Head of caudate nucleus (tissue), 42 donors: Measurements from ENCODE around the gene USP28.

ENCODE experiments used
- DNase-seq, 42 donors: peaks; one replicate each; pipeline versions ENCODE4 v3.0.0 to v3.0.0-alpha.2; 2020 to 2021; ENCODE audit warnings: mixed read lengths in 7 of 42
- intact Hi-C: fragments of 100-400 bp; cut with DNase I; formaldehyde crosslinking; loops from one replicate; pipeline ENCODE4 v1.15.0; 2022

The USP28 gene

GRCh38 chr11:113849713-113850112, 25.7 kb downstream of the USP28 start:
- intact Hi-C loops, result no loop called here
- no peak for DNase-seq

GRCh38 chr11:113847580-113847979, 27.8 kb downstream of the USP28 start:
- DNase-seq, result no peak
- intact Hi-C loops, result no loop called here

DNA sequence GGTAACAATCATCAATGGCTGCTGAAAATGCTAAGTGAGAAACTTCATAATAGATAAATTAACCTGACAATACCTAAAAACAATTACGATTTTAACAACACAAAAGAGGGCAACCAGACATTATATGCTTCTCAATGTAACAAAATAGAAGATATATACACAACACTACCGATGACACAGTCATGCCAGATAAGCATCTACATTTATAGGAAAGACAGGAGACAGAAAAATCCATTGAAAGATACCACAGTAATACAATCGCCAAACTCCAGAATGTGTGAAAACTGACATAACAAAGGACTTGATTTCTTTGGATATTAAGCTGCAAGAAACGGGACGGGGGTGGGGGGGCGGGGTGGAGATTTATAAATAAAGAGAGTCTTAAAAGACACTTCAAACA, 28.3 kb downstream of the USP28 start:
- no peak for DNase-seq
- intact Hi-C loops, result no loop called here

DNA sequence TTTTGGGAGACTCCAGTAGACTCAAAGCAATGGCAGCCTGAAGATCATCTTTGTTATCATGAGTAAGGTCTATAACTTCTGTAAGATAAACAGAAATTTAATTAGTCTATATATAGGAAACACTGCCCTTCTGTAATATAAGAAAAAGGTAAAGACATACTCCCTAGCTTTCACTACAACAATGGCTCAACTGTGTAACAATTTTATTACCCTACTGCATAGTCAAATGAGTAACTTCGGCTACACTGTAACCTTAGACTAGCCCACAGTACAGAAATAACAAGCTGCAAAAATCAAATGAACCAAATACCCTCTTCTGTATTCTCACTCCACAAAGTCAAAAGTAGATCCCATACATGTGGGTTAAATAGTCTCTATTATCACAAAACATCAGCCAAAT, 33.7 kb downstream of the USP28 start:
- DNase-seq, result no peak
- intact Hi-C loops, result no loop called here

- DNase-seq, result no peak
- intact Hi-C loops, result no loop called here
Measured at GRCh38 chr11:113840932-113841664, 34.3 kb downstream of the USP28 start.

- intact Hi-C loops, result no loop called here
- DNase-seq, result no peak
Measured at GRCh38 chr11:113839842-113840241, 35.5 kb downstream of the USP28 start.

GRCh38 chr11:113838005-113838404, 37.4 kb downstream of the USP28 start:
- intact Hi-C loops, result no loop called here
- no peak for DNase-seq

DNA sequence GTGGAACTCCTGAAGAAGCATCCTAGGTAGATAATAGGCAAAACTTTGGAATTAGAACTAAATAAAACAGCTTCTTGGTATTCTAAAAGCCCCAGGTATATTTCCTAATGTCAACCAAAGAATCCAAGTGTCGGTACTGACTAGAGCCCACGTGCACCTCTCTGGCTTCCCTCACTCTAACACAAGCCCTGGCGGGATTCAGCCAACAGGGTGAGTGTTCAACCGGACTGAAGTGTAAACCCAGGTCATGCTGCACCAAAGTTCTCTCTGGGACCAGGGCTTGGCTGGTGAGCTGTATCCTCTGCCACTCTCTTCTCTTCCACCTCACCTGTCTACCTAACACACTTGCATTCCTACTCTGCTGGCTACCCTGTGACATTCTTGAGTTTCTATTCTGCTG, 40.1 kb downstream of the USP28 start:
- DNase-seq, result no peak
- intact Hi-C loops, result no loop called here

- intact Hi-C loops, result no loop called here
Measured at GRCh38 chr11:113833151-113833550, 42.2 kb downstream of the USP28 start.

GRCh38 chr11:113831314-113831713, 44.1 kb downstream of the USP28 start:
- no peak for DNase-seq
- intact Hi-C loops, result no loop called here

More at GRCh38 chr11:113833151-113833550, 42.2 kb downstream of the USP28 start:
- DNase-seq, result peak in 1 of 42 donors; percentile 5

GRCh38 chr11:113829751-113830150, 45.6 kb downstream of the USP28 start:
- no peak for DNase-seq
- intact Hi-C loops, result no loop called here

- intact Hi-C loops, result no loop called here
Measured at GRCh38 chr11:113828191-113828590, 47.2 kb downstream of the USP28 start.

DNA sequence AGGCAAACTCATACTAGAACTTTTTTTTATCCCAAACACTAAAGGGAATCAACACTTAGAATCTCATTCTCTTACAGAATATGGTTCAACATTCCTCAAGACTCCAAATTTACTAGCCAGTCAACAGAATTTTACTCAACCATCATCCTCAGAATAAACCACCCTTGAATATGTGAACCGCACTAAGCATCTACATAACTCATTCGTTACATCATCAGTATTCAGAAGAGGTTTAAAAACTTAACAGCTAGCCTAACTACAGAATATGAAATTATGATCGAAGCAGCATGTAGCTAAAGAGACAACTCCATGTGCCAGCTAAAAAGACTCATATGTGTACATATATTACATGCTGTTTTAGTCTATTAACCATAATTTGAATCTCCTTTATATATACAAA, 47.9 kb downstream of the USP28 start:
- intact Hi-C loops, result no loop called here
- DNase-seq, result no peak

More at GRCh38 chr11:113828191-113828590, 47.2 kb downstream of the USP28 start:
- DNase-seq, result no peak

DNA sequence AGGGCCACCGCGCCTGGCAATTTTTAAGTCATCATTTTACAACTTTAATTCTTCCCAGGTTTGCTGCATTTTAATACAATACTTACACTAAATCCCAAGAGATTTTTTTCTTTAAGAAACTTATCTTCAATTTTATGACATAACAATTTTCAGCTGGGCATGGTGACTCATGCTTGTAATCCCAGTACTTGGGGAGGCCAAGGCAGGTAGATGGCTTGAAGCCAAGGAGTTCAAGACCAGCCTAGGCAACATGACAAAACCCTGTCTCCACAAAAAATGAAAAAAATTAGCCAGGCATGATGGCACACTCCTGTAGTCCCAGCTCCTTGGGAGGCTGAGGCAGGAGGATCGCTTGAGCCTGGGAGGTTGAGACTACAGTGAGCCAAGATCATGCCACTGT, 56.9 kb downstream of the USP28 start:
- intact Hi-C loops, result no loop called here
- no peak for DNase-seq

GRCh38 chr11:113817626-113818025, 57.7 kb downstream of the USP28 start:
- intact Hi-C loops, result no loop called here
- DNase-seq, result no peak

DNA sequence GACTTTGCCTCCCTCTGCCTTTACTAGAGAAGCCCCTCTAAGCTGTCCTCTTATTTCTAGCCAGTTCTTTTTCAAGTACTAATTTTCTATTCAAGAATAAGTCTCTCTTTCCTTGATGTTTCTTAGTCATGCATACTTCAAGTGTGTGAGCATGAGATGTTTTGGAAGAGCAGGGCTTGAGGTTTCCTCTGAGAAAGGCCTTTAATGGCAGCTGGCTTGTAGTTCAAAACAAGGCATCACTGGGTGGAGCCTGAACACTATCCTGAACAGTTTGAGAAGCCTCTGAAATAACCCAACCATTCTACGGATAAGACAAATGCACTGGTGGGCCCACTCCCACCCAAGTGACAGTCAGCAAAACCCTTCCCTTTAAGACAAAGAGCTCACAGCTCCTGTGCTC, 58.2 kb downstream of the USP28 start:
- intact Hi-C loops, result no loop called here

DNA sequence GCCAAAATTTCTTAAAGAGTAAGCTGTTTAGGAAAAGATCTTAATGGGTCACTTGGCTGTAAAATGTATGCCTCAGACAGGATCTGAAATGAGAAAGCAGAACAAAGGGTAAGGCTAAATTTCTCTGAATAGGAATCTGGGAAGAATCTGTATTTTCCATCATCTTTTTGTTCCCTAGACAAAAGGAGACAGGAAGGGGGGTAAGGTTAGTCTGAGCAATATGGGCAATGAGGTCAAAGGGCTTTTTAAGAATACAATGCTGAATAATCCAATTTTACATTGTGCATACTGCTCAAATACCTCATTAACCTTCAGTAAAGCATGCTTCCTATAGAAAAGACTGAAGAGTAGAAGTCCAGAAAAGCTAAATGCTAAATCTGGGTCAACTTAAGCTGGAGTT, 61.2 kb downstream of the USP28 start:
- intact Hi-C loops, result no loop called here
- DNase-seq, result no peak

More for the DNA sequence above, 58.2 kb downstream of the USP28 start:
- DNase-seq, result no peak

DNA sequence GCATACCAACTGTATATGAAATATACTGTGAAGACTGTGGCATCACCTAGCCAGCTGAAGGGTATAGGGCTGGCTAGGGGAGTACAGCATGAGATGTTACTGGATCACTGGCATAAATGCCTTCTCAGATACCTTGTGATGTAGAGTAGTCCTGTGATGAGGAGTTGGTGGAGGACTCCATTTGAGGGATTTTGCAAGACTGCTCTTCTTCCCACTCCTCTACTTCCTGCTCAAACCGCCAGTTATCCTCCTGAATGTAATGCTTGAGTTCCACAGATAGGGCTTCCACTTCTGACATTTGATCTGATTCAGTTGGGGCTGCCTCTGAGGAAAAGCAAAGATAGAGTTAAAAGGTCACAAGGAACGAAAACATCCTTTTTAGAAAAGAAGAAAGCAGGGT, 66.4 kb downstream of the USP28 start:
- no peak for DNase-seq
- intact Hi-C loops, result no loop called here

- intact Hi-C loops, result no loop called here
- peak in 4 of 42 donors; percentile 4 to 30 (median 18) for DNase-seq
Measured at GRCh38 chr11:113806406-113806805, 69.0 kb downstream of the USP28 start.

GRCh38 chr11:113805640-113806039, 69.7 kb downstream of the USP28 start:
- no peak for DNase-seq
- intact Hi-C loops, result no loop called here

DNA sequence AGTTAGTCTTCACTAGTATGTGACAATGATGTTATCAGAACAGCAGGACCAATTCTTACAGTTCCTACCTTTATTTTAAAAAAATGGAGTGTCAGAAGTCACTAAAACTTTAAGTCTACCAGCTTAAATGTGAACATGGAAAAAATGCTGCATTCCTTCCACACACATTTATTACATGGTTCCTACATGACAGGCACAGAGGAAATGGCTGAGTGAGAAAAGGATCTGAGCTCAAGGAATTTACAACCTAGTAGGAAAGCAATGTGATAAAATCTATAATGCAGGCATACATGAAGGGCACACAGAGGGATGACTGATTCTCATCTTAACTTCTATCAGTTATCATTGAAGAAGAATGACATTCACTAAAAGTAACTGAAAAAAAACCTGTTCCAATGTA, 72.8 kb downstream of the USP28 start:
- no peak for DNase-seq
- intact Hi-C loops, result no loop called here
